Endothelial cell of umbilical vein (primary cell): ENCODE results near the gene EME2. TPM values are rescaled to one million over a fixed set of nuclear protein-coding genes. Genes with fewer than 3 reads are reported as not detected.

ENCODE experiments used
- BruUV-seq: library from RNA; stranded (reverse); fragments of 400-500 nt; replicated peaks from 2 replicates; lab custom pipeline; 2021; lab: Mats Ljungman, UMichigan
- CTCF ChIA-PET: fragments of 300-600, 350-600 bp; sonication (Branson Sonifier 250); formaldehyde crosslinking; loops from one replicate; lab custom pipeline; 2021; ENCODE audit warnings: antibody characterized with exemption, inconsistent platforms; lab: Charles Lee
- POLR2A ChIA-PET: fragments of 300-600, 350-600 bp; sonication (Branson Sonifier 250); formaldehyde crosslinking; loops from one replicate; lab custom pipeline; 2021; ENCODE audit warnings: antibody characterized with exemption, inconsistent platforms; lab: Charles Lee
- DNase-seq: peaks from one replicate; pipeline ENCODE4 v3.0.0-alpha.2; 2011; ENCODE audit warnings: low read depth, low spot score
- FAIRE-seq: peaks from 2 replicates; lab custom pipeline; 2011; peaks lifted over from hg19 to GRCh38; lab: Jason Lieb, UNC
- H2AFZ ChIP-seq: 2 replicates; pipeline ENCODE4 v1.6.0; 2012; ENCODE audit warnings: low read depth, low read length, control low read depth, inconsistent platforms
- H3K27ac ChIP-seq: 2 replicates; pipeline ENCODE4 v1.5.1; 2011; ENCODE audit warnings: low read depth, mild to moderate bottlenecking, control low read depth, low read length, moderate library complexity; ENCODE audit not compliant: insufficient read depth
- H3K27me3 ChIP-seq, 2 experiments: 2 replicates each; pipeline versions ENCODE4 v1.6.0 to v1.6.1; 2011; ENCODE audit warnings: low read length in 2 of 2, mixed read lengths in 1 of 2; ENCODE audit not compliant: control insufficient read depth in 2 of 2, insufficient read depth in 2 of 2
- H3K36me3 ChIP-seq, 2 experiments: 2 replicates in 1 of 2; 3 replicates in 1 of 2; pipeline ENCODE4 v1.5.1; 2011; ENCODE audit warnings: low read length in 2 of 2, mild to moderate bottlenecking in 1 of 2, moderate library complexity in 1 of 2; ENCODE audit not compliant: control insufficient read depth in 2 of 2, insufficient read depth in 2 of 2; ENCODE audit errors: extremely low read depth in 1 of 2
- H3K4me1 ChIP-seq: 3 replicates; pipeline ENCODE4 v1.5.1; 2011; ENCODE audit warnings: mild to moderate bottlenecking, low read length; ENCODE audit not compliant: control insufficient read depth, insufficient read depth; ENCODE audit errors: extremely low read depth
- H3K4me2 ChIP-seq: 2 replicates; pipeline ENCODE4 v1.6.1; 2011; ENCODE audit warnings: low read length, control low read depth, mixed read lengths; ENCODE audit not compliant: insufficient read depth
- H3K4me3 ChIP-seq, 3 experiments: fragments of 200-600 bp in 1 of 3; sonication (generic), shearing (Covaris generic) in 1 of 3; replicated peaks in 1 of 3; 2 replicates each; pipeline ENCODE4 v1.5.1; 2011 to 2016; ENCODE audit warnings: control low read depth in 3 of 3, low read length in 3 of 3, mild to moderate bottlenecking in 2 of 3, inconsistent platforms in 1 of 3, low read depth in 1 of 3, moderate library complexity in 1 of 3; ENCODE audit not compliant: insufficient read depth in 1 of 3
- H3K79me2 ChIP-seq: 2 replicates; pipeline ENCODE4 v1.6.0; 2012; ENCODE audit warnings: low read length, inconsistent platforms; ENCODE audit not compliant: control insufficient read depth, insufficient read depth
- H3K9ac ChIP-seq: replicated peaks from 2 replicates; pipeline ENCODE3; 2011; ENCODE audit warnings: low read length, control low read depth; ENCODE audit not compliant: insufficient read depth; ENCODE audit errors: extremely low read depth
- H3K9me1 ChIP-seq: replicated peaks from 3 replicates; pipeline ENCODE4 v1.6.0; 2011; ENCODE audit warnings: mild to moderate bottlenecking, low read length; ENCODE audit not compliant: control insufficient read depth, insufficient read depth; ENCODE audit errors: extremely low read depth
- H3K9me3 ChIP-seq: replicated peaks from 2 replicates; pipeline ENCODE4 v1.5.1; 2012; ENCODE audit warnings: low read length, inconsistent platforms; ENCODE audit not compliant: control insufficient read depth, insufficient read depth
- H4K20me1 ChIP-seq: replicated peaks from 2 replicates; pipeline ENCODE3; 2011; ENCODE audit warnings: mild to moderate bottlenecking, low read length; ENCODE audit not compliant: control insufficient read depth, insufficient read depth; ENCODE audit errors: extremely low read depth
- CTCF ChIP-seq, 2 donors: IDR thresholded peaks; 1 replicate in 1 of 2; 2 replicates in 1 of 2; pipeline ENCODE4 v1.5.1; 2011; ENCODE audit warnings: low read length in 2 of 2, mild to moderate bottlenecking in 2 of 2, moderate library complexity in 2 of 2, control low read depth in 1 of 2, inconsistent platforms in 1 of 2, low read depth in 1 of 2; ENCODE audit not compliant: insufficient read depth in 1 of 2; ENCODE audit errors: extremely low read depth in 1 of 2
- EZH2 ChIP-seq: IDR thresholded peaks from 2 replicates; pipeline ENCODE4 v1.6.1; 2012; ENCODE audit warnings: borderline replicate concordance, low read depth, mild to moderate bottlenecking, moderate library complexity, low read length, inconsistent platforms; ENCODE audit not compliant: severe bottlenecking
- FOS ChIP-seq: IDR thresholded peaks from 2 replicates; pipeline ENCODE4 v1.6.1; 2011; ENCODE audit warnings: mild to moderate bottlenecking, low read length, moderate library complexity, borderline replicate concordance; ENCODE audit not compliant: insufficient read depth
- GATA2 ChIP-seq: IDR thresholded peaks from 2 replicates; pipeline ENCODE4 v1.7.0; 2011; ENCODE audit warnings: low read depth, mild to moderate bottlenecking, moderate library complexity, mixed read lengths, low read length; ENCODE audit not compliant: insufficient read length, insufficient read depth
- JUN ChIP-seq: IDR thresholded peaks from 2 replicates; pipeline ENCODE4 v1.6.1; 2011; ENCODE audit warnings: borderline replicate concordance, low read depth; ENCODE audit not compliant: insufficient read length, insufficient read depth
- MAX ChIP-seq: IDR thresholded peaks from 2 replicates; pipeline ENCODE4 v1.6.1; 2011; ENCODE audit not compliant: insufficient read depth, insufficient read length
- MYC ChIP-seq: IDR thresholded peaks from one replicate; pipeline ENCODE4 v1.6.1; 2011; ENCODE audit warnings: mild to moderate bottlenecking, low read depth, low read length
- POLR2A ChIP-seq: IDR thresholded peaks from 2 replicates; pipeline ENCODE4 v1.6.1; 2012; ENCODE audit warnings: low read depth, mild to moderate bottlenecking, control low read depth, low read length
- POLR2AphosphoS5 ChIP-seq: IDR thresholded peaks from 2 replicates; pipeline ENCODE4 v1.6.1; 2012; ENCODE audit warnings: low read depth, mild to moderate bottlenecking, control low read depth, low read length, moderate library complexity; ENCODE audit not compliant: insufficient read depth
- dilution Hi-C: fragments of 300-500 bp; cut with MboI; formaldehyde crosslinking; loops from one replicate; pipeline ENCODE4 v1.15.0; 2019; ENCODE audit warnings: low sequenced_read_pairs; ENCODE audit not compliant: extremely low pct_ligation_motif_present
- intact Hi-C: fragments of 100-400 bp; cut with micrococcal nuclease; formaldehyde crosslinking; loops from one replicate; pipeline ENCODE4 v1.10.0; 2022
- polyA plus RNA-seq, 4 experiments: library from polyadenylated mRNA; depleted of rRNA in 3 of 4; stranded (reverse) in 3 of 4; unstranded in 1 of 4; fragments of >200 nt; gene quantifications; 2 replicates each; pipeline versions ENCODE4 v1.2.1 to v1.2.3, GENCODE V29; 2011 to 2012; ENCODE audit warnings: missing spikeins in 1 of 4
- total RNA-seq: library from RNA; stranded (reverse); gene quantifications from 2 replicates; pipeline ENCODE4 v1.2.3, GENCODE V29; 2021

Gene EME2
- total and polyA plus RNA-seq, 2 donors (not counting 3 experiments of a cell fraction or from before 2014, with no cell fraction given): 9.7 to 21.4 TPM

- peaks cover 14% of the 10 kb centered on the region for H3K4me1 ChIP-seq
- peak overlapping the region; percentile 77 for H3K9ac ChIP-seq
These were observed 8.6 kb downstream of the EME2 start for GRCh38 chr16:1781254-1781653.

More at GRCh38 chr16:1781254-1781653, 8.6 kb downstream of the EME2 start:
- Histone ChIP-seq H3K9me1 (no peaks in the 10 kb centered on the region), H2AFZ (no peak overlapping the region), H3K4me3 (peak overlapping the region in 2 of 3 experiments; percentile 70 to 75), H4K20me1 (no peaks in the 10 kb centered on the region), H3K36me3 (peaks cover 0 to 38% of the 10 kb centered on the region in 2 experiments), H3K79me2 (peaks cover 25% of the 10 kb centered on the region), H3K27me3 (no peaks in the 10 kb centered on the region), H3K9me3 (no peaks in the 10 kb centered on the region), H3K4me2 (peak overlapping the region; percentile 58), H3K27ac (no peak overlapping the region)
- TF ChIP-seq GATA2: no peak
- no peak for TF ChIP-seq POLR2AphosphoS5
- TF ChIP-seq EZH2: no peak
- no peak for TF ChIP-seq JUN
- no peak for TF ChIP-seq MAX
- no peak for TF ChIP-seq FOS
- no peak for TF ChIP-seq POLR2A
- TF ChIP-seq CTCF (IDR thresholded peaks at IDR 0.05; ENCODE audit: extremely low read depth in 1 of 2, insufficient read depth in 1 of 2, low read depth in 1 of 2, low read length in 2 of 2): no peak
- TF ChIP-seq MYC: no peak
- intact Hi-C loops (loop anchor here (5.0 to 10.0 kb wide), 2 partner anchors 359 to 476 kb away; partner anchors contain the start of genes UBE2I and UQCC4), dilution Hi-C loops (no loop called here)
- FAIRE-seq (no peak), DNase-seq (no peak)
- POLR2A ChIA-PET: interaction anchor here (1.2 kb wide), 1 partner anchor 361 kb away, joined by 3 read pairs; the partner anchor contains the start of gene UQCC4
- CTCF ChIA-PET: interaction anchor here (0.6 to 1.7 kb wide), 4 partner anchors 7 to 73 kb away, joined by 3 to 9 read pairs (median 4); partner anchors contain the start of genes EME2 and MRPS34
- BruUV-seq: no TSS peak
